NCI-H2107 treated with DMSO at 0.1 percent for 48 hours (cell line): ENCODE results near the gene RASSF9.
A peak's percentile ranks its signal among the peaks of the same experiment; 100 is the strongest.

ENCODE experiments used
- DNase-seq: peaks from one replicate; lab custom pipeline; 2025; ENCODE audit not compliant: unreplicated experiment; lab: John Stamatoyannopoulos, UW

Gene RASSF9

GRCh38 chr12:85836197-85837090 lies at the start of gene RASSF9:
Gene RASSF9 (minus strand): TSS chr12:85836409. CDS start chr12:85836201, 208 bp downstream.
- no peak for DNase-seq

DNA sequence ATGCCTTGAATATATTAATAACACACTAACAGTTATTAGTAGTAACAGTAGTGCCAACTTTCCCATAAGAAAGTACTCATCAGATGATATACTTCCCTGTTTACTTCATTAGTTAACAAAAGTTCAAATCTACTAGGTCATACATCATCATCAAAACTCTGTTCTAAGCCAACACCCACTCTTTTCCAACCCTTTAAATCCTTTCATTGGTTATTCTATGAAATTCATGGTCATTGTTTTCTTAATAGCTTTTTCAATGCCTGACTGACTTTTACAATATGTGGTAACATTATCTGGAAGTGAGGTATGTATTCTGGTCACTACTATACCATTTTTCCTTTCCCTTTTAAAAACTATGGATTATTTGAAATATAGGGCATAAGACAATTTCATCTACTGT lies 47.6 kb upstream of the RASSF9 start:
- DNase-seq: no peak

DNA sequence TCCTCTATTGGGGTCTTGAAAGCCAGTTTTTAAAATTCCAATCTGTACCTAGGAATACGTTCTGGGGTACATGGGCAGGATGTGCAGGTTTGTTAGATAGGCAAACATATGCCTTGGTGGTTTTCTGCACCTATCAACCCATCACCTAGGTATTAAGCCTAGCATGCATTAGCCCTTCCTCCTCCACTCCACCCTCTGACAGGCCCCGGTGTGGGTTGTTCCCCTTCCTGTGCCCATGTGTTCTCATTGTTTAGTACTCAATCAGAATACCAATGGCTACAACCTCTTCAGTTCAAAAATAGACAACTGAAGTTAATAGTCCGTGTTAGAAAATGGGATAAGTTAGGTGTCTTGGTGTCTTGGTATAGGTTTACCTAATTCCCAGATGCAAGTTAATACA lies 41.2 kb upstream of the RASSF9 start:
- DNase-seq: no peak

GRCh38 chr12:85874031-85874461 lies 37.8 kb upstream of the RASSF9 start, which contains the start of gene NTS:
Gene NTS (plus strand): TSS chr12:85874295. CDS start chr12:85874404, 109 bp downstream.
- DNase-seq: no peak

- DNase-seq: peak; percentile 53
Observed at GRCh38 chr12:85872497-85873091, 36.4 kb upstream of the RASSF9 start.

- peak; percentile 6 for DNase-seq
Observed at GRCh38 chr12:85866986-85867776, 31.0 kb upstream of the RASSF9 start.

DNA sequence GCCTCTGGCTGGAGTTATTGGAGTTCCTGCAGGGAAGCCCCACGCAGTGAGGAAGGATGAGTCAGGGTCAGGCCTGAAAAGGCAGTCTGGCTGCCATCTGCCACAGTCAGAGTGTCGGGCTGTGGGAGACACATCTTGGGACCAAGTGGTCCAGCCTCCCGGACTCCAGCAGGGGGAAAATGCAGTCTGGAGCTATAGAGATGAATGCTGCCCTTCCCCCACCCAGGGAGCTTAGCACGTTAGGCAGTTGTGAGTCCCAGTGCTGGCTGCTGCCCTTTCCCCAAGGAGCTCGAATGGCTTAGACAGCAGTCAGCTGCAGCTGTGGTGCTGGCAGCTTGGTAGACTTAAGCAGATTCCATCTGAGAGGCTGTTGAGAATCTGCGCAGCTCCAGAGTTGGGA lies 29.7 kb upstream of the RASSF9 start:
- DNase-seq: no peak

DNA sequence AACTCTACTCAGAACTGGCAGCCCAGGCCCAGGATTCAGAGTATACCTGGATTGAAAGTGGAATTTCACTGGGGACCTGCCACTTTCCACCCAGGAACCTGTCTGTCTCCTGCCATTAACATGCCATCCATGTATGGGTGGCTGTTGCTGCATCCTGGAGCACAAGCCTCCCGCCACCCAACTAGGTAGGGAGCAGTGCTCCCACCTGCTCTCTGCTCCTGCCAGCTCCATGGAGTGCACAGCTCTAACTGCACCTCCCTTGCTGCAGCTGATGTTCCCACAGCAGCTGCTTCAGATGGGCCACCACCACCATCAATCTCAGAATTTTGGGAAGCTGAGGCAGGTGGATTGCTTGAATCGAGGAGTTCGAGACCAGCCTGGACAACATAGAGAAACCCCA lies 20.8 kb upstream of the RASSF9 start:
- no peak for DNase-seq

- DNase-seq: no peak
Observed at GRCh38 chr12:85855305-85855704, 19.1 kb upstream of the RASSF9 start.

- no peak for DNase-seq
Observed at GRCh38 chr12:85849344-85849743, 13.1 kb upstream of the RASSF9 start.

GRCh38 chr12:85843606-85844310 lies 7.5 kb upstream of the RASSF9 start:
- DNase-seq: no peak

- DNase-seq: no peak
Observed at GRCh38 chr12:85835426-85836196, 598 bp downstream of the RASSF9 start.

DNA sequence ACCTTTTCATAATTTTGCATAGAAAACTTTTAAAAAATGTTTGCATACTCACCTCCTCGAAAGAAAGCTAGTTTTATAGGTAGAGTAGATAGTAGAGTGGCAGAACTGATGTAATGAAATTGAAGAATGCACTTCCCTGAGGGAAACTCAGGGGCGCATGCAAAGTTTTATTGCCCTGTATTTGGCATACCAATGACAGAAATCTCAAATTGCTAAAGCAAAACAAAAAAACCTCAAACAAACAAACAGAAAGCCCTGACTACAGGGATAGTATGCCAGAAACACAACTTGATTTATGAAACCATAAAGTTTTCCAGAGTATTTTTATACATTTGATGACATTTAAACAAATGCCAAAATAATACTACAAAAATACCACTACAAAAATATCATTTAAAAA lies 1.8 kb downstream of the RASSF9 start:
- no peak for DNase-seq

DNA sequence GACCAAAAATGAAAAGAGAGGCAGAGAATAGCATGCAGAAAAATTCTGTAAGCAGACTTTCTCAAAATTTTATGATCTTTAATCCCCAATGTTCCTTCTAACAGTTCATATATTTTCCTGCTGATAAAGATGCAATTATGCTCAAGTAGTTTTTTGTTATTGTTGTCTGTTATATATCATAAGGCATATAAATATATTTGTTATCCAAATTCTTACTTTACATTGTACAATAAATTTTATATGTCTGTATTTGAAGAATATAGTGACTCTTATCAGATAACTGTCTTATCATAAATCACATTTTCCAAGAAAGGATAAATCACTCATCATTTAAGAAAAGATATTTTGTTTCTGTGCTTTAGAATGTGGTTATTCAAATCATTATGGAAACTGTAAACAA lies 2.6 kb downstream of the RASSF9 start:
- DNase-seq: no peak

- no peak for DNase-seq
Observed at GRCh38 chr12:85831327-85831990, 4.8 kb downstream of the RASSF9 start.

- DNase-seq: no peak
Observed at GRCh38 chr12:85829391-85829790, 6.8 kb downstream of the RASSF9 start.

DNA sequence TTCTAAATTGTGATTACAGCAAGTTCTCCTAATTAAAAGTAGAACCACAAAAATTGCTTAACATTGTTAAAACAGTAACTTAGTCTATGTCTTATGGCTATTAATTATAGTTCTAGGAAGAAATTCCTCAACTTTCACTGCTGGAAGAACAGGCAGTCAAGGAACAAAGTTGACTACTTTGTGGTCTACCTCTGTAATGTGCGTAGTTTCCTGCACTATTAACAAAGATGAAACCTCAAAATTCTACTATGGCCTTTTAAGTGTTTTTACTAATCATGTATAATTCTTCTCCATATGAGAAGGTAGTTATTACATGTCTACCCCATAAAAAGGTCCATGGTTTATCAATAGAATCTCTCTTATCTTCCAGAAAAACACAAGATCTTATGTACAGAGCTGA lies 7.6 kb downstream of the RASSF9 start:
- DNase-seq: no peak

DNA sequence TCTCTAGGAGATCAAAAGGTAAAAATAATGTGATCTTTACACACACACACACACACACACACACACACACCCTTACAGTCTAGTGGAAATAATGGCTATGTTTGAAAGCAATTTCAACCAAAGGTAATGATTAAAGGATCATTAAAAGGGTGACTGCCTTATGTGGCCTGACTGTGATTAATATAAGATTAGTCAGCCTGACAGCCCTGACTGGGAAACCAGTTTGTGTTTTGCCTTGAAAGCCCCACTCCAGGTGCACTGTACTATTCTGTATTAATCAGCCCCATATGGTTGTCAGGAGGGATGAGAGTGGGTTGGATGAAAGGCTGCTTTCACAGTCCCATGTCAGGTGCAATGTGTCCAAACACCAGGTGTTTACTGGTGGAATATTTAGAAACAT lies 10.5 kb downstream of the RASSF9 start:
- no peak for DNase-seq

DNA sequence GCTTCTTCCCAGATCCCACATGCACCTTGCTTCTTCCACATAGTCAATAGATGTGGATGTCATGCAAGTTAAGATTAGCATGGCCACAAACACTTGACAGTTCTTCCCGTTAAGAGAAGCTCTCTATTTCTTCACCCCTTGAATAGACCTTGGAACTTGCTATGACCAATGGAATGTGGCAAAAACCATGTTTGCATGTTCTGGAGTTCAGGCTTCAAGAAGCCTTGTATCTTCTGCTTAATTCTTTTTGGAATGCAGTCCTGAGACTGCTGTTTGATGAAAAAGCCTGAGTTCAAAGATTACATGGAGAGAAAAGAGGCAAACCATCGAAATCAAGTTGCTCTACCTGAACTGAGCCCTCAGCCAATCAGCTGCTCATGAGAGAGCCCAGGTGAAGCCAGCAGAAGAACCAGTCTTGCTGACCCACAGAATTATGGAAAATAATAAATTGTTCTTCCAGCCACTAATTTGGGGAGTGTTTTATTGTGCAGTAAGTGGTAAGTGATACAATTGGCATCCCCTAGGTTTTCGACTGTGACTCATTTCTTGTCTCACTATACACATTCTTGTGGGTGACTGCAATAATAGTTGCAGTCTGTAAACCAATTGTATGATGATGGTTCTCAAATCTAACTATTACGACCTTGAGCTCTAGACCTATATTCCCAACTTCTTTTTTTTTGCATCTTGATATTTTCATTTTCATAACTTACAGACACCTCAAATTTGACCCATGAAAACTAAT lies 12.6 kb downstream of the RASSF9 start:
- DNase-seq: no peak
